Measurements from ENCODE around the gene MAD1L1.

MAD1L1 gene

GRCh38 chr7:1810521-1810920 lies 422.2 kb downstream of the MAD1L1 start:
- no peak for DNase-seq

GRCh38 chr7:1809601-1810258 lies 423.0 kb downstream of the MAD1L1 start:
- DNase-seq = no peak

GRCh38 chr7:1809070-1809469 lies 423.7 kb downstream of the MAD1L1 start:
- no peak for DNase-seq

GRCh38 chr7:1807821-1808600 lies 424.7 kb downstream of the MAD1L1 start:
- DNase-seq = no peak

GRCh38 chr7:1806354-1806753 lies 426.4 kb downstream of the MAD1L1 start:
- DNase-seq = no peak

- no peak for DNase-seq
These were observed 428.4 kb downstream of the MAD1L1 start for GRCh38 chr7:1804310-1804709.

- DNase-seq = no peak
These were observed 429.8 kb downstream of the MAD1L1 start for GRCh38 chr7:1802899-1803298.

GRCh38 chr7:1800902-1801301 lies 431.8 kb downstream of the MAD1L1 start:
- DNase-seq = no peak

- no peak for DNase-seq
These were observed 434.6 kb downstream of the MAD1L1 start for GRCh38 chr7:1798191-1798590.

GRCh38 chr7:1794888-1795542 lies 437.7 kb downstream of the MAD1L1 start:
- DNase-seq = peak in 1 of 2 donors; percentile 6

- no peak for DNase-seq
These were observed 445.0 kb downstream of the MAD1L1 start for GRCh38 chr7:1787681-1788235.

- no peak for DNase-seq
These were observed 445.5 kb downstream of the MAD1L1 start for GRCh38 chr7:1787241-1787640.

- DNase-seq = no peak
These were observed 446.9 kb downstream of the MAD1L1 start for GRCh38 chr7:1785839-1786238.

- no peak for DNase-seq
These were observed 451.4 kb downstream of the MAD1L1 start for GRCh38 chr7:1781369-1781768.

- DNase-seq = no peak
These were observed 453.3 kb downstream of the MAD1L1 start for GRCh38 chr7:1779445-1779844.

GRCh38 chr7:1777122-1777521 lies 455.6 kb downstream of the MAD1L1 start:
- no peak for DNase-seq

GRCh38 chr7:1775389-1775788 lies 457.4 kb downstream of the MAD1L1 start:
- DNase-seq = no peak

- DNase-seq = no peak
These were observed 462.4 kb downstream of the MAD1L1 start for GRCh38 chr7:1770331-1770730.

GRCh38 chr7:1769286-1770200 lies 463.2 kb downstream of the MAD1L1 start:
- no peak for DNase-seq

GRCh38 chr7:1768832-1769231 lies 463.9 kb downstream of the MAD1L1 start:
- DNase-seq = no peak

GRCh38 chr7:1767524-1767923 lies 465.2 kb downstream of the MAD1L1 start:
- DNase-seq = peak in 1 of 2 donors; percentile 8
